Measurements from ENCODE around the gene CLCN1.

CLCN1 gene

DNA sequence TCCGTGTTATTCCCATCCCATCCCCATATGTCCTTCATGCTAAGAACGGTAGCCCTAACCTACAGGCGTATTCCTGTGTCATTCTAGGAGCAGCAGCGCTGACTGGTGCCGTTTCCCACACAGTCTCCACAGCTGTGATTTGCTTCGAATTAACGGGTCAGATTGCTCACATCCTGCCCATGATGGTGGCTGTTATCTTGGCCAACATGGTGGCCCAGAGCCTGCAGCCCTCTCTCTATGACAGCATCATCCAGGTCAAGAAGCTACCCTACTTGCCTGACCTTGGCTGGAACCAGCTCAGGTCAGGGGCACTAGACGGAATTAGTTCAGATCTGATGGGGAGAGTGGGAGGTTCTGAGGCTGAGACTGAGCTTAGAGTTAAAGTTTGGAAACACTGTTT lies 25.9 kb downstream of the CLCN1 start:
- Histone ChIP-seq H3K9ac (ENCODE audit: low read depth, low read length) (no peak overlapping the region), H3K36me3 (ENCODE audit: insufficient read depth, low read length) (no peaks in the 10 kb centered on the region), H3K4me1 (ENCODE audit: insufficient read depth, low read length) (no peaks in the 10 kb centered on the region), H2AFZ (ENCODE audit: low read depth, low read length) (no peak overlapping the region), H3K27ac (ENCODE audit: low read length) (no peak overlapping the region), H3K4me2 (ENCODE audit: insufficient read depth, low read length) (no peak overlapping the region), H3K79me2 (ENCODE audit: insufficient read depth, low read length) (no peaks in the 10 kb centered on the region), H4K20me1 (ENCODE audit: insufficient read depth, low read length) (no peaks in the 10 kb centered on the region), H3K4me3 (ENCODE audit: low read depth in 1 of 2, low read length in 2 of 2) (no peak overlapping the region), H3K9me3 (ENCODE audit: insufficient read depth, low read length, severe bottlenecking) (no peaks in the 10 kb centered on the region), H3K27me3 (ENCODE audit: insufficient read depth, low read length, poor library complexity) (peaks cover 13% of the 10 kb centered on the region)
- no peak for TF ChIP-seq EZH2 (IDR thresholded peaks at IDR 0.05; ENCODE audit: borderline replicate concordance, low read depth, low read length, severe bottlenecking)
- TF ChIP-seq, protein P1, sequence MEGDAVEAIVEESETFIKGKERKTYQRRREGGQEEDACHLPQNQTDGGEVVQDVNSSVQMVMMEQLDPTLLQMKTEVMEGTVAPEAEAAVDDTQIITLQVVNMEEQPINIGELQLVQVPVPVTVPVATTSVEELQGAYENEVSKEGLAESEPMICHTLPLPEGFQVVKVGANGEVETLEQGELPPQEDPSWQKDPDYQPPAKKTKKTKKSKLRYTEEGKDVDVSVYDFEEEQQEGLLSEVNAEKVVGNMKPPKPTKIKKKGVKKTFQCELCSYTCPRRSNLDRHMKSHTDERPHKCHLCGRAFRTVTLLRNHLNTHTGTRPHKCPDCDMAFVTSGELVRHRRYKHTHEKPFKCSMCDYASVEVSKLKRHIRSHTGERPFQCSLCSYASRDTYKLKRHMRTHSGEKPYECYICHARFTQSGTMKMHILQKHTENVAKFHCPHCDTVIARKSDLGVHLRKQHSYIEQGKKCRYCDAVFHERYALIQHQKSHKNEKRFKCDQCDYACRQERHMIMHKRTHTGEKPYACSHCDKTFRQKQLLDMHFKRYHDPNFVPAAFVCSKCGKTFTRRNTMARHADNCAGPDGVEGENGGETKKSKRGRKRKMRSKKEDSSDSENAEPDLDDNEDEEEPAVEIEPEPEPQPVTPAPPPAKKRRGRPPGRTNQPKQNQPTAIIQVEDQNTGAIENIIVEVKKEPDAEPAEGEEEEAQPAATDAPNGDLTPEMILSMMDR (IDR thresholded peaks at IDR 0.05; ENCODE audit: borderline replicate concordance, extremely low read depth, low read length, poor library complexity, severe bottlenecking) = no peak
- ATAC-seq (ENCODE audit: insufficient read depth, low read depth) (no peak), DNase-seq (no peak)

DNA sequence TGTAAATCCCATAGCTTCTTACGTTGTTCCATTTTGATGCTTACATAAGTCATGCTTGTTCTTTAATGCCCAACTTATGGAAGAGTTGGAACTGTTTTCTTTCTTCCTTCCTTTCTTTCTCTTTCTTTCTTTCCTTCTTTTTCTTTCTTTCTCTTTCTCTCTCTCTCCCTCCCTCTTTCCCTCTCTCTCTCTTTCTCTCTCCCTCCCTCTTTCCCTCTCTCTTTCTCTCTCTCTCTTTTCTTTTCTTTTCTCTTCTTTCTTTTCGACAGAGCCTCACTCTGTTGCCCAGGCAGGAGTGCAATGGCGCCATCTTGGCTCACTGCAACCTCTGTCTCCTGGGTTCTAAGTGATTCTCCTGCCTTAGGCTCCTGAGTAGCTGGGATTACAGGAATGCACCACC lies 27.7 kb downstream of the CLCN1 start:
- ATAC-seq (ENCODE audit: insufficient read depth, low read depth) (no peak), DNase-seq (no peak)
- H4K20me1 ChIP-seq (ENCODE audit: insufficient read depth, low read length) = no peaks in the 10 kb centered on the region
- no peaks in the 10 kb centered on the region for H3K9me3 ChIP-seq (ENCODE audit: insufficient read depth, low read length, severe bottlenecking)
- no peaks in the 10 kb centered on the region for H3K36me3 ChIP-seq (ENCODE audit: insufficient read depth, low read length)
- H2AFZ ChIP-seq (ENCODE audit: low read depth, low read length) = no peak overlapping the region
- H3K79me2 ChIP-seq (ENCODE audit: insufficient read depth, low read length) = no peaks in the 10 kb centered on the region
- peaks cover 16% of the 10 kb centered on the region for H3K27me3 ChIP-seq (ENCODE audit: insufficient read depth, low read length, poor library complexity)
- no peak overlapping the region for H3K4me3 ChIP-seq (ENCODE audit: low read depth in 1 of 2, low read length in 2 of 2)
- no peak overlapping the region for H3K9ac ChIP-seq (ENCODE audit: low read depth, low read length)
- H3K27ac ChIP-seq (ENCODE audit: low read length) = no peak overlapping the region
- no peak overlapping the region for H3K4me2 ChIP-seq (ENCODE audit: insufficient read depth, low read length)
- TF ChIP-seq EZH2 (IDR thresholded peaks at IDR 0.05; ENCODE audit: borderline replicate concordance, low read depth, low read length, severe bottlenecking) = no peak
- TF ChIP-seq, protein P1 (IDR thresholded peaks at IDR 0.05; ENCODE audit: borderline replicate concordance, extremely low read depth, low read length, poor library complexity, severe bottlenecking) = no peak
- no peaks in the 10 kb centered on the region for H3K4me1 ChIP-seq (ENCODE audit: insufficient read depth, low read length)

GRCh38 chr7:143345428-143345900 lies 29.6 kb downstream of the CLCN1 start:
- Histone ChIP-seq H3K4me2 (ENCODE audit: insufficient read depth, low read length) (no peak overlapping the region), H3K27me3 (ENCODE audit: insufficient read depth, low read length, poor library complexity) (peaks cover 23% of the 10 kb centered on the region), H3K9ac (ENCODE audit: low read depth, low read length) (no peak overlapping the region), H3K27ac (ENCODE audit: low read length) (no peak overlapping the region), H3K9me3 (ENCODE audit: insufficient read depth, low read length, severe bottlenecking) (no peaks in the 10 kb centered on the region), H2AFZ (ENCODE audit: low read depth, low read length) (no peak overlapping the region), H3K36me3 (ENCODE audit: insufficient read depth, low read length) (no peaks in the 10 kb centered on the region), H3K4me3 (ENCODE audit: low read depth in 1 of 2, low read length in 2 of 2) (no peak overlapping the region), H3K79me2 (ENCODE audit: insufficient read depth, low read length) (no peaks in the 10 kb centered on the region), H4K20me1 (ENCODE audit: insufficient read depth, low read length) (no peaks in the 10 kb centered on the region), H3K4me1 (ENCODE audit: insufficient read depth, low read length) (no peaks in the 10 kb centered on the region)
- no peak for TF ChIP-seq EZH2 (IDR thresholded peaks at IDR 0.05; ENCODE audit: borderline replicate concordance, low read depth, low read length, severe bottlenecking)
- TF ChIP-seq, protein P1 (IDR thresholded peaks at IDR 0.05; ENCODE audit: borderline replicate concordance, extremely low read depth, low read length, poor library complexity, severe bottlenecking) = no peak
- no peak for ATAC-seq (ENCODE audit: insufficient read depth, low read depth)
- DNase-seq = no peak

GRCh38 chr7:143346018-143346417 lies 30.1 kb downstream of the CLCN1 start:
- no peak for ATAC-seq (ENCODE audit: insufficient read depth, low read depth)
- Histone ChIP-seq H3K4me1 (ENCODE audit: insufficient read depth, low read length) (no peaks in the 10 kb centered on the region), H2AFZ (ENCODE audit: low read depth, low read length) (no peak overlapping the region), H3K9ac (ENCODE audit: low read depth, low read length) (no peak overlapping the region), H3K27me3 (ENCODE audit: insufficient read depth, low read length, poor library complexity) (peaks cover 23% of the 10 kb centered on the region), H4K20me1 (ENCODE audit: insufficient read depth, low read length) (no peaks in the 10 kb centered on the region), H3K4me3 (ENCODE audit: low read depth in 1 of 2, low read length in 2 of 2) (no peak overlapping the region), H3K27ac (ENCODE audit: low read length) (no peak overlapping the region), H3K36me3 (ENCODE audit: insufficient read depth, low read length) (no peaks in the 10 kb centered on the region), H3K79me2 (ENCODE audit: insufficient read depth, low read length) (no peaks in the 10 kb centered on the region), H3K4me2 (ENCODE audit: insufficient read depth, low read length) (no peak overlapping the region), H3K9me3 (ENCODE audit: insufficient read depth, low read length, severe bottlenecking) (no peaks in the 10 kb centered on the region)
- DNase-seq = no peak
- TF ChIP-seq, protein P1 (IDR thresholded peaks at IDR 0.05; ENCODE audit: borderline replicate concordance, extremely low read depth, low read length, poor library complexity, severe bottlenecking) = no peak
- TF ChIP-seq EZH2 (IDR thresholded peaks at IDR 0.05; ENCODE audit: borderline replicate concordance, low read depth, low read length, severe bottlenecking) = no peak
